ENCODE results near the gene CSNK1D. TPM values are rescaled to one million over a fixed set of nuclear protein-coding genes. Genes with fewer than 3 reads are reported as not detected.

Gene CSNK1D
- total RNA-seq, 4 donors from 2014 or later: 52.3 to 142 (median 58.8) TPM

GRCh38 chr17:82244413-82245133, 28.9 kb downstream of the CSNK1D start:
- no peak for DNase-seq (ENCODE audit: low spot score in 2 of 2)
- peaks cover 68% of the 10 kb centered on the region for H3K36me3 ChIP-seq
- no peak overlapping the region for H3K27ac ChIP-seq
- H3K27me3 ChIP-seq: no peaks in the 10 kb centered on the region
- no peak overlapping the region for H3K4me3 ChIP-seq
- H3K9me3 ChIP-seq: no peaks in the 10 kb centered on the region
- peaks cover 73% of the 10 kb centered on the region for H3K4me1 ChIP-seq
- no peak for TF ChIP-seq POLR2A (IDR thresholded peaks at IDR 0.05)
- no peak for TF ChIP-seq EP300 (IDR thresholded peaks at IDR 0.05)
- peak; percentile 28 to 55 for TF ChIP-seq CTCF (IDR thresholded peaks at IDR 0.05)
- WGBS: 83% methylated on average over 39 of the region's 39 CpGs

- WGBS: 92% methylated on average over 13 of the region's 19 CpGs
- H3K4me1 ChIP-seq: peaks cover 80% of the 10 kb centered on the region
- no peaks in the 10 kb centered on the region for H3K9me3 ChIP-seq
- H3K27me3 ChIP-seq: no peaks in the 10 kb centered on the region
- H3K27ac ChIP-seq: no peak overlapping the region
- DNase-seq (ENCODE audit: low spot score in 2 of 2): no peak
- TF ChIP-seq CTCF (IDR thresholded peaks at IDR 0.05) (no peak), POLR2AphosphoS5 (IDR thresholded peaks at IDR 0.05) (no peak), EP300 (IDR thresholded peaks at IDR 0.05) (no peak), POLR2A (IDR thresholded peaks at IDR 0.05) (no peak)
- no peak overlapping the region for H3K4me3 ChIP-seq
- H3K36me3 ChIP-seq: peaks cover 63% of the 10 kb centered on the region
These were observed 29.7 kb downstream of the CSNK1D start for GRCh38 chr17:82243648-82244412.

- H3K4me1 ChIP-seq: peaks cover 87% of the 10 kb centered on the region
- H3K27ac ChIP-seq: peak overlapping the region; percentile 17
- peaks cover 56% of the 10 kb centered on the region for H3K36me3 ChIP-seq
- H3K9me3 ChIP-seq: no peaks in the 10 kb centered on the region
- H3K27me3 ChIP-seq: no peaks in the 10 kb centered on the region
- TF ChIP-seq POLR2A (IDR thresholded peaks at IDR 0.05) (no peak), CTCF (IDR thresholded peaks at IDR 0.05) (no peak), POLR2AphosphoS5 (IDR thresholded peaks at IDR 0.05) (no peak), EP300 (IDR thresholded peaks at IDR 0.05) (no peak)
- H3K4me3 ChIP-seq: no peak overlapping the region
- WGBS: 52% methylated on average over 25 of the region's 29 CpGs
- DNase-seq (ENCODE audit: low spot score in 2 of 2): peak in 1 of 2 donors; percentile 83
These were observed 30.4 kb downstream of the CSNK1D start for GRCh38 chr17:82242977-82243647.

- H3K27ac ChIP-seq: peak overlapping the region; percentile 17
- TF ChIP-seq CTCF (IDR thresholded peaks at IDR 0.05) (no peak), POLR2A (IDR thresholded peaks at IDR 0.05) (no peak)
- H3K4me3 ChIP-seq: no peak overlapping the region
- H3K27me3 ChIP-seq: no peaks in the 10 kb centered on the region
- no peaks in the 10 kb centered on the region for H3K9me3 ChIP-seq
- WGBS: 73% methylated on average over 24 of the region's 24 CpGs
- peaks cover 51% of the 10 kb centered on the region for H3K36me3 ChIP-seq
- peak in 1 of 2 donors; percentile 65 for DNase-seq (ENCODE audit: low spot score in 2 of 2)
- H3K4me1 ChIP-seq: peaks cover 89% of the 10 kb centered on the region
These were observed 30.9 kb downstream of the CSNK1D start for GRCh38 chr17:82242698-82242976.

Measured in suprapubic skin (tissue), 4 donors.